Kidney epithelial cell (primary cell): ENCODE results near the gene CLN3. TPM values are rescaled to one million over a fixed set of nuclear protein-coding genes. Genes with fewer than 3 reads are reported as not detected.

Experiments
- DNase-seq: peaks from one replicate; pipeline ENCODE4 v3.0.0-alpha.2; 2010; ENCODE audit warnings: low read depth
- H3K27me3 ChIP-seq: 2 replicates; pipeline ENCODE4 v1.6.0; 2011; ENCODE audit warnings: low read length; ENCODE audit not compliant: control insufficient read depth, insufficient read depth
- H3K36me3 ChIP-seq: 2 replicates; pipeline ENCODE4 v1.5.1; 2011; ENCODE audit warnings: low read length; ENCODE audit not compliant: control insufficient read depth, insufficient read depth
- H3K4me3 ChIP-seq: 2 replicates; pipeline ENCODE4 v1.5.1; 2011; ENCODE audit warnings: low read depth, mild to moderate bottlenecking, control low read depth, low read length
- CTCF ChIP-seq: IDR thresholded peaks from 2 replicates; pipeline ENCODE4 v1.5.1; 2011; ENCODE audit warnings: mild to moderate bottlenecking, moderate library complexity, low read length, control low read depth, inconsistent platforms; ENCODE audit not compliant: insufficient read depth, poor library complexity, severe bottlenecking
- total RNA-seq: library from RNA; depleted of rRNA; stranded (reverse); fragments of >200 nt; gene quantifications from 2 replicates; pipeline ENCODE4 v1.2.3, GENCODE V29; 2015

CLN3 gene
- total RNA-seq, 1 donor from 2014 or later, result 30.3 TPM

- Histone ChIP-seq H3K27me3 (peaks cover 3% of the 10 kb centered on the region), H3K36me3 (no peaks in the 10 kb centered on the region), H3K4me3 (no peak overlapping the region)
- TF ChIP-seq CTCF, result no peak
- no peak for DNase-seq
Measured at GRCh38 chr16:28495795-28496749, 4.2 kb upstream of the CLN3 start.

GRCh38 chr16:28495098-28495793 is 3.4 kb upstream of the CLN3 start:
- no peak for TF ChIP-seq CTCF
- H3K27me3 ChIP-seq, result peaks cover 3% of the 10 kb centered on the region
- no peak for DNase-seq

GRCh38 chr16:28494121-28494851 is 2.4 kb upstream of the CLN3 start, which contains the start of gene APOBR:
Gene APOBR, plus strand, starts transcription at chr16:28494643. Its CDS starts 39 bp downstream, at chr16:28494682.
- TF ChIP-seq CTCF, result no peak
- Histone ChIP-seq H3K27me3 (peaks cover 3% of the 10 kb centered on the region), H3K4me3 (no peak within 1 kb of the TSS), H3K36me3 (no peaks in the 10 kb centered on the region)
- DNase-seq, result no peak

More at GRCh38 chr16:28495098-28495793, 3.4 kb upstream of the CLN3 start:
- Histone ChIP-seq H3K4me3 (no peak overlapping the region), H3K36me3 (no peaks in the 10 kb centered on the region)

- no peak for TF ChIP-seq CTCF
- Histone ChIP-seq H3K36me3 (no peaks in the 10 kb centered on the region), H3K27me3 (peaks cover 3% of the 10 kb centered on the region), H3K4me3 (peak overlapping the region; percentile 73)
- DNase-seq, result no peak
Measured at GRCh38 chr16:28492511-28492910, 637 bp upstream of the CLN3 start.

- TF ChIP-seq CTCF, result peak; percentile 47
- H3K36me3 ChIP-seq, result no peaks in the 10 kb centered on the region
- H3K4me3 ChIP-seq, result peak overlapping the region; percentile 73
- no peak for DNase-seq
- no peaks in the 10 kb centered on the region for H3K27me3 ChIP-seq
Measured at GRCh38 chr16:28491230-28491969, 474 bp downstream of the CLN3 start.
